B cell (primary cell): ENCODE measurements around the gene GRB10. TPM values are rescaled to one million over a fixed set of nuclear protein-coding genes. Genes with fewer than 3 reads are reported as not detected.

ENCODE experiments used
- ATAC-seq: fragments of 200-7000 bp; cut with Tn5 transposase; one replicate; pipeline ENCODE4 v1.10.0; 2021; ENCODE audit warnings: low read depth, mild to moderate bottlenecking, moderate number of reproducible peaks, moderate library complexity
- CTCF ChIA-PET: fragments of 350-600 bp; sonication (Branson Sonifier 250); formaldehyde crosslinking; loops from one replicate; lab custom pipeline; 2021; ENCODE audit warnings: antibody characterized with exemption, inconsistent platforms; lab: Charles Lee
- POLR2A ChIA-PET: fragments of 350-600 bp; sonication (Branson Sonifier 250); formaldehyde crosslinking; loops from one replicate; lab custom pipeline; 2021; ENCODE audit warnings: antibody characterized with exemption; lab: Charles Lee
- DNase-seq: peaks from one replicate; pipeline ENCODE4 v3.0.0; 2013
- H2AFZ ChIP-seq: 2 replicates; pipeline ENCODE4 v1.6.1; 2012; ENCODE audit warnings: mild to moderate bottlenecking, low read depth, low read length; ENCODE audit not compliant: insufficient read depth, poor library complexity, severe bottlenecking
- H3K27ac ChIP-seq, 2 donors: 1 replicate in 1 of 2; 2 replicates in 1 of 2; pipeline ENCODE4 v1.5.1; 2012 to 2013; ENCODE audit warnings: low read length in 2 of 2, mild to moderate bottlenecking in 2 of 2, moderate library complexity in 1 of 2
- H3K27me3 ChIP-seq, 4 experiments: fragments of 200-600 bp in 1 of 4; sonication (generic) in 1 of 4; replicated peaks in 1 of 4; 1 replicate in 2 of 4; 2 replicates in 2 of 4; pipeline versions ENCODE4 v1.6.1 to v1.7.0; 2013 to 2016; ENCODE audit warnings: low read length in 3 of 4, mild to moderate bottlenecking in 2 of 4, mixed read lengths in 1 of 4, moderate library complexity in 1 of 4; ENCODE audit not compliant: insufficient read depth in 4 of 4, control insufficient read depth in 3 of 4; ENCODE audit errors: control extremely low read depth in 1 of 4
- H3K36me3 ChIP-seq, 2 experiments: replicated peaks in 1 of 2; 1 replicate in 1 of 2; 2 replicates in 1 of 2; pipeline versions ENCODE4 v1.6.1 to v1.7.1; 2013; ENCODE audit warnings: low read length in 1 of 2; ENCODE audit not compliant: insufficient read depth in 2 of 2, control insufficient read depth in 1 of 2; ENCODE audit errors: control extremely low read depth in 1 of 2, extremely low read depth in 1 of 2
- H3K4me1 ChIP-seq, 2 donors: fragments of 200-600 bp in 1 of 2; sonication (generic) in 1 of 2; 1 replicate in 1 of 2; 2 replicates in 1 of 2; pipeline versions ENCODE4 v1.5.1 to v1.6.1; 2013 to 2017; ENCODE audit warnings: low read length in 2 of 2; ENCODE audit not compliant: control insufficient read depth in 2 of 2, insufficient read depth in 2 of 2
- H3K4me2 ChIP-seq: replicated peaks from 2 replicates; pipeline ENCODE3; 2012; ENCODE audit warnings: mild to moderate bottlenecking, low read depth, low read length; ENCODE audit not compliant: poor library complexity, severe bottlenecking
- H3K4me3 ChIP-seq, 5 experiments: fragments of 200-600 bp in 1 of 5; sonication (generic) in 1 of 5; 1 replicate in 3 of 5; 2 replicates in 2 of 5; pipeline versions ENCODE4 v1.5.1 to v1.7.0; 2011 to 2016; ENCODE audit warnings: low read length in 4 of 5, mild to moderate bottlenecking in 4 of 5, low read depth in 2 of 5, control low read depth in 1 of 5, moderate library complexity in 1 of 5; ENCODE audit not compliant: insufficient read depth in 1 of 5; ENCODE audit errors: control extremely low read depth in 1 of 5, extremely low read depth in 1 of 5
- H3K79me2 ChIP-seq: fragments of 200-600 bp; sonication (generic); one replicate; pipeline ENCODE4 v1.6.0; 2016; ENCODE audit warnings: low read length; ENCODE audit not compliant: control insufficient read depth, insufficient read depth
- H3K9ac ChIP-seq: fragments of 200-600 bp; sonication (generic); 2 replicates; pipeline ENCODE4 v1.6.1; 2017; ENCODE audit warnings: mild to moderate bottlenecking, low read length, moderate library complexity
- H3K9me3 ChIP-seq, 3 donors: one replicate each; pipeline versions ENCODE4 v1.6.1 to v1.7.1; 2013; ENCODE audit warnings: low read length in 2 of 3; ENCODE audit not compliant: control insufficient read depth in 2 of 3, insufficient read depth in 1 of 3; ENCODE audit errors: control extremely low read depth in 1 of 3
- H4K20me1 ChIP-seq: 2 replicates; pipeline ENCODE4 v1.6.0; 2012; ENCODE audit warnings: mild to moderate bottlenecking, low read length; ENCODE audit not compliant: insufficient read depth, control insufficient read depth, poor library complexity, severe bottlenecking
- H3K27ac Mint-ChIP-seq: one replicate; pipeline ENCODE4 v1.8.0; 2021; ENCODE audit warnings: mixed read lengths
- H3K27me3 Mint-ChIP-seq: one replicate; pipeline ENCODE4 v1.8.0; 2021; ENCODE audit warnings: mixed read lengths
- H3K4me1 Mint-ChIP-seq: one replicate; pipeline ENCODE4 v1.8.0; 2021; ENCODE audit warnings: mixed read lengths
- H3K4me3 Mint-ChIP-seq: one replicate; pipeline ENCODE4 v1.8.0; 2021; ENCODE audit warnings: mixed read lengths
- H3K9me3 Mint-ChIP-seq: one replicate; pipeline ENCODE4 v1.8.0; 2022; ENCODE audit warnings: mixed read lengths; ENCODE audit not compliant: insufficient read depth
- CTCF ChIP-seq: fragments of 200-600 bp; IDR thresholded peaks from one replicate; pipeline ENCODE4 v1.8.0; 2022; ENCODE audit warnings: antibody characterized with exemption, mild to moderate bottlenecking
- EZH2 ChIP-seq: IDR thresholded peaks from 2 replicates; pipeline ENCODE4 v1.6.1; 2012; ENCODE audit warnings: borderline replicate concordance, low read depth, mild to moderate bottlenecking, moderate library complexity, low read length; ENCODE audit not compliant: insufficient read depth, poor library complexity, severe bottlenecking
- WGBS: methylation state at CpG from one replicate; pipeline ENCODE4 v1.1.5; 2013; ENCODE audit warnings: missing lambda C conversion rate; ENCODE audit not compliant: insufficient coverage; 5-methylcytosine and 5-hydroxymethylcytosine counted together
- intact Hi-C: fragments of 100-400 bp; cut with micrococcal nuclease; formaldehyde crosslinking; loops from one replicate; pipeline ENCODE4 v1.10.0; 2022
- polyA plus RNA-seq: library from polyadenylated mRNA; depleted of rRNA; stranded (reverse); fragments of >200 nt; gene quantifications from 2 replicates; pipeline ENCODE4 v1.2.3, GENCODE V29; 2012
- total RNA-seq, 2 donors: library from RNA; stranded (reverse); fragments of 120-200 nt in 1 of 2; gene quantifications; 1 replicate in 1 of 2; 2 replicates in 1 of 2; pipeline versions ENCODE4 v1.2.3 to v1.2.4, GENCODE V29; 2013 to 2022

GRB10 gene
- total and polyA plus RNA-seq, 2 donors (not counting 1 experiment from before 2014, with no cell fraction given) = 0.04 TPM; not detected in 1

GRCh38 chr7:50751146-50751545 is 31.6 kb downstream of the GRB10 start:
- Histone ChIP-seq H2AFZ (no peak overlapping the region), H3K27ac (no peak overlapping the region), H3K4me3 (no peak overlapping the region), H4K20me1 (no peaks in the 10 kb centered on the region), H3K36me3 (no peaks in the 10 kb centered on the region), H3K4me1 (no peaks in the 10 kb centered on the region), H3K27me3 (no peaks in the 10 kb centered on the region), H3K9ac (no peak overlapping the region), H3K79me2 (no peaks in the 10 kb centered on the region), H3K9me3 (no peaks in the 10 kb centered on the region), H3K4me2 (no peak overlapping the region)
- WGBS = no CpG with 5 or more reads among the region's 1 CpG
- ChIA-PET CTCF (no interaction called here), POLR2A (no interaction called here)
- ATAC-seq (no peak), DNase-seq (no peak)
- Mint-ChIP-seq H3K27me3 (peaks cover 18% of the 10 kb centered on the region), H3K4me1 (no peaks in the 10 kb centered on the region), H3K9me3 (no peaks in the 10 kb centered on the region), H3K4me3 (no peak overlapping the region), H3K27ac (no peak overlapping the region)
- TF ChIP-seq EZH2 (no peak), CTCF (no peak)
- intact Hi-C loops = no loop called here

GRCh38 chr7:50749896-50750295 is 32.8 kb downstream of the GRB10 start:
- 30% methylated on average over 3 of the region's 3 CpGs for WGBS
- Histone ChIP-seq H3K79me2 (no peaks in the 10 kb centered on the region), H3K4me3 (no peak overlapping the region), H3K36me3 (no peaks in the 10 kb centered on the region), H2AFZ (no peak overlapping the region), H4K20me1 (no peaks in the 10 kb centered on the region), H3K27me3 (peaks cover 0 to 3% (median 0%) of the 10 kb centered on the region in 4 experiments), H3K27ac (no peak overlapping the region), H3K4me2 (no peak overlapping the region), H3K4me1 (no peaks in the 10 kb centered on the region), H3K9ac (no peak overlapping the region), H3K9me3 (no peaks in the 10 kb centered on the region)
- TF ChIP-seq EZH2 (no peak), CTCF (no peak)
- Mint-ChIP-seq H3K27me3 (peaks cover 19% of the 10 kb centered on the region), H3K27ac (no peak overlapping the region), H3K9me3 (no peaks in the 10 kb centered on the region), H3K4me3 (no peak overlapping the region), H3K4me1 (no peaks in the 10 kb centered on the region)
- intact Hi-C loops = no loop called here
- CTCF ChIA-PET = no interaction called here
- no peak for DNase-seq
- POLR2A ChIA-PET = no interaction called here
- ATAC-seq = no peak
